ENCODE results near the gene GHR.
"Not testable (repeated sequence)": the region's sequence is repeated elsewhere in the genome, so short reads cannot be mapped to it uniquely, and the experiment has no call there.

Gene GHR

DNA sequence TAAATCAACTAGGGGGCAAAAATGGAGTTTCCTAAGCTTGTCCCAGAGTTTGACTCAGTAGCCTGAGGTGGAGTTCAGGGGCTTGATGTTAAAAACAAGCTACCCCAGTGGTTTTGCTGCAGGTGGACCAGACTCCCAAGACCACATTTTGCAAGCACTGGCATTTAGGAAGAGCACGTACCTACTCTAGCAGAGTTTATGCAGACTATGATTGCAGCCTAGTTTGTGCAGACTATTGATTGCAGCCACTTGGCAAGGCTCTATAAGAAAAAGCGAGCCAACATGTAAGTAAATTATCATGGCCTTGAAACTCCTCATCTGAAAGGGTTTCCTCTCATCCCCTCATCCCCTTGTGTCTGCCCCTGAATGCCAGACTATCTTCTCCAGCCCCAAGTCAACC is 231.4 kb downstream of the GHR start:
- DNase-seq = no peak

DNA sequence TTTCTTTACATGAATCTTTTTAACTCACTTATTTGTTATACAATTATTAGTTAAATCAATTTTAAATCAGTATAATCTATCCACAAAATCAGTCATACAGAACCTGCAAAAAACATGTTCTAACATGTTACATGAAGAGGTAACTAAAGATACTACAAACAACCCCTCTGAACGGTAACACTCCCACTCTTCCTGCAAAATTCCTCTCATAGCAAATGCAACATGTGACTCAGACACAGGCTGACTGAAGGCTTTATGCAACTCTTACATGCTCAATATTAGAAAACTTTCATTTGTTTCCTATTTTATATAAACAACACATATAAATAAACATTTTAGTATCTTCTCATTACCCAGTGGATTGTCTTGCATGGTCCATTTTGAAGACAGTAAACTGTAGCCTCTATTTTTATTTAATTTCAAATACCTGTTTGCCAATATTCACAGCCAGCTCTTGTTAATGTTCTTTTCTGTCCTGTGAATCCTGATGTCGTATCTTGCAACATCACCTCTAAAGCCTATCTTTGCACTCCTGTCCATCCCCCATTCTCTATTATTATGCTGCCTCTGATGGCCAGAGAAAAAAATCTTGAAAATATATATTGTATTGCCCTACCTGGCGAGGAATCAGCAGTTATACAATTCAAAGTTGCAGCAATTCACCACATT is 232.9 kb downstream of the GHR start:
- DNase-seq = no peak

DNA sequence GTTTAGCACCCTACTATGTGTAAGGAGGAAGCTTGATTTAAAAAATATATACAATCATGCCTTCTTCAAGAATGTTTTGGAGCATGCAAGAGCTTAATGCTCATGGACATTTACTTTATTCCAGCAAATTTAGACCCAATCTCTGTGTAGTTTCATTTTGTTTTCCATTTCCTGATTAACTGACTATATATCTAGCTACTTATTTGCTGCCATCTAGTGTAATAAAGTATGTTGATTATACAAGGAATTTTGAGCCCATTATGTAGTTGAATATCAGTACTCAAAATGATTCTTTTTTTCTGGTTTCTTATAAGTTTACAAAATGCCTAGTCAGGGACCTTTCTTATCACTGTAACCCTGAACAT is 233.4 kb downstream of the GHR start:
- no peak for DNase-seq

DNA sequence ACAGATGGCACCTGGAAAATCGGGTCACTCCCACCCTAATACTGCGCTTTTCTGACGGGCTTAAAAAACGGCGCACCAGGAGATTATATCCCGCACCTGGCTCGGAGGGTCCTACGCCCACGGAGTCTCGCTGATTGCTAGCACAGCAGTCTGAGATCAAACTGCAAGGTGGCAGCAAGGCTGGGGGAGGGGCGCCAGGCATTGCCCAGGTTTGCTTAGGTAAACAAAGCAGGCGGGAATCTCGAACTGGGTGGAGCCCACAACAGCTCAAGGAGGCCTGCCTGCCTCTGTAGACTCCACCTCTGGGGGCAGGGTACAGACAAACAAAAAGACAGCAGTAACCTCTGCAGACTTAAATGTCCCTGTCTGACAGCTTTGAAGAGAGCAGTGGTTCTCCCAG is 236.6 kb downstream of the GHR start:
- not testable (repeated sequence) for DNase-seq

DNA sequence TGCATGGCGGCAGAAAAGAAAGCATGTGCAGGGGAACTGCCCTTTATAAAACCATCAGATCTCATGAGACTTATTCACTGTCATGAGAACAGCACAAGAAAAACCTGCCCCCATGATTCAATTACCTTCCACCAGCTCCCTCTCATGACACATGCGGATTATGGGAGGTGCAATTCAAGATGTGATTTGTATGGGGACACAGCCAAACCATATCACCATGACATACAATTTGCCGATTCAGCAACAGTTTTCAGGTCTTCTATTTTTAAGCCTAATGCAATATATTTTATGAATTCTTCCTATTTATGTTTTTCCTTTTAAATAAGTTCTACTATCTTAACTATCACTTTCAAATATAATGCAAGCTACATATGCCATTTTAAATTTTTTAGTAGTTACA is 242.6 kb downstream of the GHR start:
- no peak for DNase-seq

DNA sequence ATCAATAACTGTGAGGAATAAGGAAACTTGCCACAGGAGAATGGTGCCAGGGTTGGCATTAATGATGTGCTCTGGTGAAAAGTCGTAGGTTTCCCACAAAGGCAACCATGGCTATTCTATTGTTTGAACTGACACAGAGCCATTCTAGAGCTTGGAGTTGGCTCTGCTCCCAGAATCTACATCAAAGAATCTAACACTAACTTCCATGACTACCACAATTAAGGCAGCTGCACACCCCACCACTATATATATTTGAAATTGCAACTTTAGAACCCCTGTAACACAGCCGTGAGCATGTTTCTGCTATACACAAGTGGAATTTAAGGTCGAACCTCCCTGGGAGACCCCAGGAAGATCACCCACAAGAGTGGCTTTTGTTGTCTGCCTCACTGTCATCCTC is 243.6 kb downstream of the GHR start:
- no peak for DNase-seq

DNA sequence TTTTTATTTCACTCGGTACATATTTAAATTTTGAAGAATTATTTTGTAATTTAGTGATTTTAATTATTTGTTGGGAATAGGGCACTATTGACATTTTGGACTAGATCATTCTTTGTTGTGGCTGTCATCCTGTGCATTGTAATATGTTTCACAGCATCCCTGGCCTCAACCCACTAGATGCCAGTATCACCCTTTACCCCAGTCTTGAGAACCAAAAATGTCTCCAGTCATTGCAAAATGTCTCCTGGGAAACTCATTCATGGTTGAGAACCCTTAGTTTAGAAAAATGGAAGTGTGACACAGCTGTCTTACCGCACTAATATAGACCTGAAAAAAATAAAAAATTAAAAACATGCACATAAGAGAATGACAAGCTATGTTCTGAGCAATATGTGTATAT is 245.0 kb downstream of the GHR start:
- no peak for DNase-seq

DNA sequence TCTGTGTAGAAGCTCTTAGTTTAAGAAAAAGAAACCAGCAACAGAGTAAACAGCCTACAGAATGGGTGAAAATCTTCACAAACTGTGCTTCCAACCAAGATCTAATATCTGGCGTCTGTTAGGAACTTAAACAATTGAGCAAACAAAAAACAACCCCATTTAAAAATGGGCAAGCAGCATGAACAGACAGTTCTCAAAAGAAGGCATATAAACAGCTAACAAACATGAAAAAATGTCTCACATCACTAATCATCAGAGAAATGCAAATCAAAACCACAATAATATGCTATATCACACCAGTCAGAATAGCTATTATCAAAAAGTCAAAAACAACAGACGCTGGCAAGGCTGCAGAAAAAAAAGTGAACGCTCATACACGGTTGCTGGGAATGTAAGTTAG is 249.7 kb downstream of the GHR start:
- no peak for DNase-seq

DNA sequence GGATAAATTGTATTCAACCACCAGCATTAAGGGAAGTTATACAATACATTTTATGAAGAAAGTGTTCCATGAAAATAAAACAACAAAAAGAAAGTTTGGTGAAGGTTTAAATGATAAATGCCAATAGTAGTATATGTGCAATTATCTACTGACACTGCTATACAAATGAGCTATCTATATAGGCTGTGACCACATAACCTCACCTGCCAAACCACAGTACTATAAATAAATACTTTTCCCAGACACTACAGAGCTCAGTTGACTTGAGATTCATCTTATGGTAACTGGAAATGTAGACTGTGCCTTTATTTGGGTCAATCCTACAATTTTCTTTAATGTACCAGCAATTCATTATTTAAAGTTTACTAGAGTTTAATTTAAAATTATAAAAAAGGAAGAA is 252.4 kb downstream of the GHR start:
- no peak for DNase-seq

DNA sequence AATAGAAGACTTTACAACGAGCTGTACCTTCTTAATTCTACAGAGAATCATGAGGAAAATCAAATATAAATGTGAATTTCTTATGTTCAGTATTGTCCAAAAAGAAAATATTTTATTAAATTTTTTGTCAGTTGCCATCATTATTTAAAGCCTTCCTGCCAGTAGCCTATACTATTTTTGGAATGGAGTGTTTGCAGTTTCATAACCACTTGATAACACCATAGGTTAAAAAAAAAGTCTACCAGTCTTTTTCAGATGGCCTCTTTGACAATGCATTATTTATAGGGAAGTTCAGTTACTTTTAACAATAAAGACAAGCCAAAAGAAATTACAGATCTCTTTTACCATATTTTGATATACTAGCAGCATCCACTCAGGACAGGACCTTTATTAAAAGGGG is 253.1 kb downstream of the GHR start:
- no peak for DNase-seq

DNA sequence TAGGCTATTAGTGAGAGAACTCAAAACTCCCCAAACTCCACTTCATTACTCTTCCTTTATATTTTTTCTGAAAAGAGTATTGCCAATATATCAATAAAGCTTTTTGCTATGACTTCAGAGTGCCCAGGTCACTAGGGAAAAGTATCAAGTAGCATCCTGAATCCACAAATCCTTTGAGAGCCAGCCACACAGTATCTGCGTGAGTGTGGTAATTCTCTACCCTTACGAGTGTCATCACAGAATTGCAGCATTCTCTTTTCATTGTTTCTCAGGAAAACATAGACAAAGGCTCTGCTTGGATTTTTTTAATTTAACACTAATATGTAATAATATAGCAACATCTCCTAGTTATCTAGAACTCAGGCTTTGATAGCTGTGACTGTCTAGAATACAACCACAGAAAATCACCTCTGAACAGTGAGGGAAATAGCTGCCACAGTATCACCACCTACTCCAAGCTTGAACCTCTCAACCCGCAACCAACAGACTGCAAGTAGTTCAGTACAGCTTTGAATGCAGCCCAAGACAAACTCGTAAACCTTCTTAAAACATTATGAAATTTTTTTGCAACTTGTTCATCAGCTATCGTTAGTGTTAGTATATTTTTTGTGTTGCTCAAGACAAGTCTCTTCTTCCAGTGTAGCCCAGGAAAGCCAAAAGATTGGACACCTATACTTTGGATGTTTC is 254.1 kb downstream of the GHR start:
- DNase-seq = no peak

DNA sequence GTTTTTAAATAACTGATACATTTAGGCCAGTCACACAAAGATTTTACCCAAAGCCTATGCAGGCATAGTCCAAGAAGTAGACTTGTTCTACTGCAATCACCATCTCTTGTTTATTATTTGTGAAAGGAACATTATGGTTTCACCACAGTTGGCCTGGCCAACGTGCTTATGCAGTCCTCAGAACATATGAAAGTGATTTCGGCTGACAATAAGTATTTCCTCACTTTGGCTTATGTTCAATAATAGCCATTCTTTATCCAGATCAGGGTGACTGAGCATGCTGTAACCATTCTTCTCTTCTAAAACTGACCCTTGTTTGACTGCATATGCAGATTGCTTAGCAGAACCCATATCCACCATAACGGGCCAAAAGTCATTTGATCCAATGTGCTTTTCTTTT is 256.8 kb downstream of the GHR start:
- DNase-seq = no peak

DNA sequence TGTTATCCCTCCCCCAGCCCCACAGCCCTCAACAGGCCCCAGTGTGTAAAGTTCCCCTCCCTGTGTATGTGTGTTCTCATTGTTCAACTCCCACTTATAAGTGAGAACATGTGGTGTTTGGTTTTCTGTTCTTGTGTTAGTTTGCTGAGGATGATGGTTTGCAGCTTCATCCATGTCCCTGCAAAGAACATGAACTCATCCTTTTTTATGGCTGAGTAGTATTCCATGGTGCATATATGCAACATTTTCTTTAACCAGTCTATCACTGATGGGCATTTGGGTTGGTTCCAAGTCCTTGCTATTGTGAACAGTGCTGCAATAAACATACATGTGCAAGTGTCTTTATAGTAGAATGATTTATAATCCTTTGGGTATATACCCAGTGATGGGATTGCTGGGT is 261.8 kb downstream of the GHR start:
- not testable (repeated sequence) for DNase-seq

DNA sequence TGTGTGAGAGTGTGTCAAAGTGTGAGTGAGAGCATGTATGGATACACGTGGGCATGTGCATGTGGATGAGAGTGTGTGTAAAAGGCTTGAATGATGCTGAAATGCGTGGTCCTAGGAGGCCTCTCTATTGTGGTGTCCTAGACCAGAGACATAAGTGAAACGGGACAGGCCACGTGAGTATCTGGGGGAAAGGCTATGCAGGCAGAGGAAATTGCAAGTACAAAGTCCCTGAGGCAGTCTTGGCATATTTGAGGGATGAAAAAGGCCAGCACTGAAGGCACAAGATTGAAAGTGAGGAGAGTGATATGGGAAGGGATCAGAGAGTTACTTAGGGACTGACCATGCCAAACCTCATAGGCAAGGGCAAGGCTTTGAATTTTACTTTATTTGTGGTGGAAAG is 266.2 kb downstream of the GHR start:
- DNase-seq = no peak

DNA sequence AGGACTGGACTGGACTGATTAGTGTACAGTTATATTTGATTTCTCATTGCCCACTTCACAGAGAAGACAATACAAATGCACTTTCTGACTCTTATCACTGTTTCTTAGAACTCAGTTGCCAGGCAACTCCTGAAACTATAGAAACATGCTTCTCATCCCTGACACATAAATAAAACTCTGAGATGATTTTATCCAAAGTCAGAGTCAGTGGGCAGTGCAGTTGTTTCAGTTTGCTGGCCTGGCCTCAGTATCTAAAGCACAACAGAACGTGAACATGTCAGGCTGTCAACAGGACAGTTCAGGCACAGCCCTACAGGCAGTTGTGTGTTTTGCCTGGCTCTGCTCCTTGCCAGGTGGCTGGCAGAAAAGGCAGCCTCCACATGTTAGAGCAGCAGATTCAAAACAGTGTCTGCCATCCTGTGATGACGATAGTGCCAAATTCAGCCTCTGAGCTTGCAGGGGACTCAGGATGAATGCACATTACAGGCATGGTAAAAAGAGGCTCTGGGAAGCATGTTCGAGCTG is 268.2 kb downstream of the GHR start:
- DNase-seq = no peak

DNA sequence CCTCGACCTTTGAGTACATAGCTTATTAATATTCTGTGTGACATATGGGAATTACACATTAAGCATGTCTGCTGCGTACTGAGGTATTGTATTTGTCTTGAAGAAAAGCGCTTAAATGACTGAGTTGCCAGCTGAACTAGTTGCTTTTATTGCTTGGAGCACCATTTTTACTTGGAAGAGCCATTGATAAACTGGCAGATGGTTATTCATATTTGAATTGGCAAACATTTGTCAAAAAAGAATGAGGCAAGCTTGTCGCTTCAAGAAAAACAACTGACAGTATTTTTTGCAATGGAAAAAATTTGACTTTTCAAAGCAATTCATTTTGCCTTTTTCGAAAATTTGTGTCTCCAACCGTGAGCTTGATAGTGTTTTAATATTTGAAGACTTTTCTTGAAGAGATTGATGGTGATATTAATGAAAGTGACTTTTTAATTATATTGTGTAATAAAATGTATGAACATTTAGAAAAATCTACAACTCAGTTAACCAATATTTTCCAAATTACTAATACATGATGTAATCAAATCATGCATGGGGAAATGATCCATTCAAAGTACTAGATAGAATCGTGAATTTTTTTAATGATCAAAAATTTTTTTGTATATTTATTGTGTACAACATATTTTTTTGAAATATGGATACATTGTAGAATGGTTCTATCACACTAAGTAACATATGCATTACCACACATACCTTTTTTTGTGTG is 278.3 kb downstream of the GHR start:
- DNase-seq = no peak

DNA sequence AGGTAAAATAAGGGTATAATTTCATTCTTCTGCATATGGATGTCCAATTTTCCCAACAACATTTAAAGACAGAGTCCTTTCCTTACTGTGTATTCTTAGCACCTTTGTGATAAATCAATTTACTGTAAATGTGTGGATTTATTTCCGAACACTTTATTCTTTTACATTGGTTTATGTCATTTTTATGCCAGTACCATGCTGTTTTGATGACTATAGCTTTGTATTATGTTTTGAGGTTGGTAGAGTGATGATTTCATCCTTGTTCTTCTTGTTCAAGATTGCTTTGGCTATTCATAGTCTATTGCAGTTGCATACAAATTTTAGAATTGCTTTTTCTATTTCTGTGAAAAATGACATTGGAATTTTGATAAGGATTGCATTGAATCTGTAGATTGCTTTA is 280.0 kb downstream of the GHR start:
- DNase-seq = no peak

DNA sequence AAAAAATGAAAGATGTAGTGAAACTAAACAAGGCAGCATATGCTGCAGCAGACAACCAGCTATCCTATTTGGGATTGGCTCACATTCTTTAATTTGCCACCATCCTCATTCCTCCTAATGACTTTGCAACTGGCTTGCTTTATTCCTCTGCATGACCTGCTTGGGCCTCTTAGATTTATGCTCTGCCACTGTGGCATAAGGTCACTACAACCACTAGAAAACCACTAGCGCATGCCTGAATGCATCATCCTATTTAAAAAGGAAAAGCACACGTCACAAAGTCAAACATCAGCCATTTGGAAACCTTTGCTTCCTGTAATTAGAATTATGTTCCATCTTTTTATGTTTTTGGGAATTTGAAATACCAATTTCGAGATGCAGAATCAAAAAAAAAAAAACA is 292.5 kb downstream of the GHR start:
- no peak for DNase-seq

DNA sequence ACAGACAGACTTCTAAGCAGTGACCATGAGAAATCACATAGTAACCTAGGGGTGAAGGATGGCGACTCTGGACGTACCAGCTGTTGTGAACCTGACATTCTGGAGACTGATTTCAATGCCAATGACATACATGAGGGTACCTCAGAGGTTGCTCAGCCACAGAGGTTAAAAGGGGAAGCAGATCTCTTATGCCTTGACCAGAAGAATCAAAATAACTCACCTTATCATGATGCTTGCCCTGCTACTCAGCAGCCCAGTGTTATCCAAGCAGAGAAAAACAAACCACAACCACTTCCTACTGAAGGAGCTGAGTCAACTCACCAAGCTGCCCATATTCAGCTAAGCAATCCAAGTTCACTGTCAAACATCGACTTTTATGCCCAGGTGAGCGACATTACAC is 295.4 kb downstream of the GHR start:
- DNase-seq = peak; percentile 5

DNA sequence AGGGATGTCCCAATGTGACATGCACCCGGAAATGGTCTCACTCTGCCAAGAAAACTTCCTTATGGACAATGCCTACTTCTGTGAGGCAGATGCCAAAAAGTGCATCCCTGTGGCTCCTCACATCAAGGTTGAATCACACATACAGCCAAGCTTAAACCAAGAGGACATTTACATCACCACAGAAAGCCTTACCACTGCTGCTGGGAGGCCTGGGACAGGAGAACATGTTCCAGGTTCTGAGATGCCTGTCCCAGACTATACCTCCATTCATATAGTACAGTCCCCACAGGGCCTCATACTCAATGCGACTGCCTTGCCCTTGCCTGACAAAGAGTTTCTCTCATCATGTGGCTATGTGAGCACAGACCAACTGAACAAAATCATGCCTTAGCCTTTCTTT is 295.8 kb downstream of the GHR start:
- DNase-seq = no peak

DNA sequence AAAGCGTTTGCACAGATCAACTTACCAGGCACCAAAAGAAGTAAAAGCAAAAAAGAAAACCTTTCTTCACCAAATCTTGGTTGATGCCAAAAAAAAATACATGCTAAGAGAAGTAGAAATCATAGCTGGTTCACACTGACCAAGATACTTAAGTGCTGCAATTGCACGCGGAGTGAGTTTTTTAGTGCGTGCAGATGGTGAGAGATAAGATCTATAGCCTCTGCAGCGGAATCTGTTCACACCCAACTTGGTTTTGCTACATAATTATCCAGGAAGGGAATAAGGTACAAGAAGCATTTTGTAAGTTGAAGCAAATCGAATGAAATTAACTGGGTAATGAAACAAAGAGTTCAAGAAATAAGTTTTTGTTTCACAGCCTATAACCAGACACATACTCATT is 297.0 kb downstream of the GHR start:
- no peak for DNase-seq

DNA sequence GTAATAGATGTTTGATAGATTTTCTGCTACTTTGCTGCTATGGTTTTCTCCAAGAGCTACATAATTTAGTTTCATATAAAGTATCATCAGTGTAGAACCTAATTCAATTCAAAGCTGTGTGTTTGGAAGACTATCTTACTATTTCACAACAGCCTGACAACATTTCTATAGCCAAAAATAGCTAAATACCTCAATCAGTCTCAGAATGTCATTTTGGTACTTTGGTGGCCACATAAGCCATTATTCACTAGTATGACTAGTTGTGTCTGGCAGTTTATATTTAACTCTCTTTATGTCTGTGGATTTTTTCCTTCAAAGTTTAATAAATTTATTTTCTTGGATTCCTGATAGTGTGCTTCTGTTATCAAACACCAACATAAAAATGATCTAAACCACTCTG is 298.2 kb downstream of the GHR start:
- no peak for DNase-seq

DNA sequence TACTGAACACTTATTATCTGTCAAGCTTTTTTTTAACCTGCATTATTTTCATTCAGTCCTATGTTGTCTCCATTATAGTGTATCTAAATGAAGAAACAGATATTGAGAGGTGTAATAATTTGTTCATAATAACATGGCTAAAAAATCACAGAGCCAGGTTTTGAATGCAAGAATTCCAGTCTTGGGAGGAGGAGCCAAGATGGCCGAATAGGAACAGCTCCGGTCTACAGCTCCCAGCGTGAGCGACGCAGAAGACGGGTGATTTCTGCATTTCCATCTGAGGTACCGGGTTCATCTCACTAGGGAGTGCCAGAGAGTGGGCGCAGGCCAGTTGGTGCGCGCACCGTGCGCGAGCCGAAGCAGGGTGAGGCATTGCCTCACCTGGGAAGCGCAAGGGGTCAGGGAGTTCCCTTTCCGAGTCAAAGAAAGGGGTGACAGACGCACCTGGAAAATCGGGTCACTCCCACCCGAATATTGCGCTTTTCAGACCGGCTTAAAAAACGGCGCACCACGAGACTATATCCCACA is 311.4 kb downstream of the GHR start:
- not testable (repeated sequence) for DNase-seq

DNA sequence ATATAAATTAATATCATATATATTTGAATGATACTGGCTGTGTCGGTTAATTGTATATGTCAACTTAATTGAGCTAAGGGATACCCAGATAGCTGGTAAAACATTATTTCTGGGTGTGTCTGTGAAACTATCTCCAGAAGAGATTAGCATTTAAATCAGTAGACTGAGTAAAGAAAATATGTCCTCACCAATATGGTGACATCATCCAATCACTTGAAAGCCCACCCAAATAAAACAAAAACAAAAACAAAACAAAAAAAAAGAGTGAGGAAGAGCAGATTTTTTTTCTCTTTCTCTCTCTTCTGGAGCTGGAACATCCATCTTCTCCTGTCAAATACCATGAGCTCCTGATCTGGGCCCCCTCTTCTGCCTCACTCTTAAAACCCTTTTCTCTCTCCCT is 317.7 kb downstream of the GHR start:
- no peak for DNase-seq

All from stimulated activated naive CD4-positive, alpha-beta T cell treated with Interleukin-2 at 50 U/mL for 16 hours (primary cell).